Stimulated activated CD4-positive, alpha-beta T cell treated with anti-CD3 and anti-CD28 coated beads, Interleukin-4, amount 100 ng/mL, for 1 hour (primary cell): ENCODE results near the gene ARHGAP11A.

Source experiments
- DNase-seq: peaks from one replicate; pipeline ENCODE4 v3.0.0-alpha.2; 2020

ARHGAP11A gene

DNA sequence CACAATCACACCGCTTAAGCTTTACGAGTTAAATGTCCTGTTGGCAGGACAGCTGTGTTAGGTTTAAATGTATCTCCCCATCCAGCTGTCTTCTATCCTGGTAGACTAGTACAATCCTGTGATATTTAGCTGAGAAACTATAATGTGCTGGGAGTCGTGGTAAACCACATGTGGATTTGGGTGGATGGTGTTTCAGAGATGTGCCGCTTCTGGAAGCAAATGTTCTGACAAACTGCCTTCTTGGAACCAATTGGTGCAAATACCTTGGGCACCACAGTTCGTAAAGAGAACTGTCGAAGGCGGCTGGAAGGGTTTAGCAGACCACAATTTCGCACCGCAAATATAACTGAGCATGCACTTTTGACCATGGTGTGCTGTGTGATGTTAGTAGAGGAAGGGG, 41.2 kb downstream of the ARHGAP11A start:
- no peak for DNase-seq

DNA sequence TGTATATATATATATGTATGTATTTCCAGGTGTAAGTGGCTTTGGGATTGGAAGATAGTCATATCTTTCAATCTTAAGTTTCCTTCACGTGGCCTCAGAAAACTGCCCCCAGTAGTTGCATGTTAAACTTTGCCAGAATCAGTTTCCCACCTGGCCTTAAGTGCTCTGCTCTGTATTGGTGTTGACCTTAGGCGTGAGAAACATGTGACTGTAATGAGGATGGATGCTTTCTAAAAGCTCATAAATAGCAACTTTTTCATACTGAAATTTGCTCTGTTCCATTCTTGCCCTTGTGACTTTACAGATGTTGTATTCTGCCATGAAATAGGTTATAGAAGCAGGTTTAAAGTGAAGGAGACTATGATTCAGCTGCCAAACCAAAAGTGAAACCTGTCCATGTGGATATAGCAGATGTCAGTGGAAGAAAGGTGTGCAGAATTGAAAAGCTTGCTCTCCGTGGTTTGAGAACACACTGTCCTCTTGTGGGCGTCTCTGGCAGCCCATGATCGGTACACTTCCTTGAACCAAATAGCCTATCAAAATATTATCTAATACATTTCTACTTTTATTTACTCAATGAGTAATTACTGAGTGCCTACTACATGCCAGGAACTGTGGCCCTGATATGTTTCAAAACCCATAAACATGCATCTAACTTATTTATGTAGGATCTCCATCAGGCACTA, 42.0 kb downstream of the ARHGAP11A start:
- DNase-seq, result no peak

DNA sequence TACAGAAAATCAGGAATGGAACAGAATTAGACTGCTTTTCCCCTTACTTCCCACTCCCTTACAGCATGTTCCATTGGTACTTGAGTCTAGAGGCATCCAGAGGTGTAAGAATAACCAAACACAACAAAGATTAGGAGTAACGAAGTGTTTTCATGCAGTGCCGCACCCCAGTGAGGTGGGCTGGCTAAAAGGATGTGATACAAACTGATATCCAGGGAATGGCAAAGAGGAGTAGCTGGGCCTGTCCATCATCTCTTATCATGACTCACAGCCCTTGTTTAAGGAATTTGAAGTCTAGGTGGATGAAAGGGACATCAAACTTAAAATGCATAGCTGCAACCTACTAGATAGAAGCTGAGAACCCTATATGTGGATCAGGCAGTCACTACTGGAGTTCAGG, 42.6 kb downstream of the ARHGAP11A start:
- DNase-seq, result no peak

DNA sequence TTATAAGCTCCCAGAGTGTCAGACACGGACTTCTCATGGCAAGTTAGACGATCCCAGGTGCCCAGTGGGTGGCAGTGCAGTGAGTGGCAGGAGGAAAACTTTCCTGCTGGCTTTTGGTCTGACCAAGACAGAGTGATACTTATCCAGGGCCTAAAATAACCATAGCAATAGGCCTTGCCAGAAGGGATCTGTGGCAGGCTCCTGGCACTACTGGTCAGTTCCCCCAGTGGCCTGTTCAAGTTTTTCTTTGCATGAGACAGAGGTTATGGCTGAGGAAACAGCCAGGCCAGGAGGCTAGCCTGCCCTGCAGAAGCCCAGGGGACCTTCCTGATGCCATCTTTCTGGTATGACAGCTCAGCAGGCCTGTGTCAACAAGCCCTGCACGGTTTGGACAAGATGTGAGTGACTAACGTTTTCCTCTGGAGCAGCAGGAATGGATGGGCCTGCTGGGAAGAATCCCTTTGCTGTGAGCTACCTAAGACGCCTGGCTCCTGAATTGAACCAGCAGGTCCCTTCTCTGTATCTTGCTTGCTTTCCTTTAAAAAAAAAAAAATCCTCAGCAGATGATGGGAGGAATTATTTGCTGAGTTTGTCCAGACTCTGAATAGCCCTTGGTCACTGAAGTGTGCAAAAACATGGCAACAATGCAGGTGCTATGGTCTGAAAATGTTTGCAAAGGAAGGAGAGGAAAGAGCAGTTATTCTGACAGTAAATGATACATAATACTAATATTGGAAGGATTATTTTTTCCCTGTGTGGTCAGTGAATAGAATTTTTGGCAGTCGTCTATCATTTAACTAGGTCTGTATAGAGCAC, 44.2 kb downstream of the ARHGAP11A start:
- DNase-seq, result no peak

DNA sequence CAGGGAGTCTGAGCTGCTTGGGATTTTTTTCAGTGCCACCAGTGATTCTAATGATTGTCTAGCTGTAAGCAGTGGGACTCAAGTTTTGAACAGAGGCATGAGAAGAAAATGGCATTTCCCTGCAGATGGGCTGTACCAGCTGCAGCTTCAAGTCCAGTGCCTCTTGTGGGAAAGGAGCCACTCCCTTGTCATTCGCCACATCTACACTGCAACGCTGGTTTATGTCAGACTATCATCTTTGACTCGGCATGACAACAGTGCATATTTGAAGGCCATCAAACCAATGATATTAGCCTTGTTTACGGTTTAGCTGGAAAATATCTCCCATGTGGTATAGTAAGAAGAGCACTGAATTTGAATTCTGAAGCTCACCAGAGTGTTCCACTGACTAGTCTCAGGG, 48.4 kb downstream of the ARHGAP11A start:
- DNase-seq, result no peak

DNA sequence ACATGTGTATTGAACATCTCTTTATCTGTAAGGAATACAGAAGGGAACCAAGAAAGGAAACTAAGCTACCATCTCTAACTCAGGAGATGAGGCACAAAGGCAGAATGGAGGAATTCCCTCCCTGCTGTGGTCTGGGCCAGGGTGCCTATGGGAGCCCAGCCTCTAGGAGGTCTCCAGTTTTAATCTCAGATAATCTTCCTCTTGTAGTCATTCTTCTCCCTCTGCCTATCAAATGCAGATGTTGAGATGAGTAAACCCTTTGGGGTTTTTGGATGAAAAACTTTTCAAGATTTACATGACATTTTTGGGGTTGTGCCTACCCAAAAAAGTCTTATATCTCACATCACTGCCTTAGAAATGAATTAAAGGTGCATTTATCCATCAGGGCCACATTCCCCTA, 49.5 kb downstream of the ARHGAP11A start:
- DNase-seq, result no peak

DNA sequence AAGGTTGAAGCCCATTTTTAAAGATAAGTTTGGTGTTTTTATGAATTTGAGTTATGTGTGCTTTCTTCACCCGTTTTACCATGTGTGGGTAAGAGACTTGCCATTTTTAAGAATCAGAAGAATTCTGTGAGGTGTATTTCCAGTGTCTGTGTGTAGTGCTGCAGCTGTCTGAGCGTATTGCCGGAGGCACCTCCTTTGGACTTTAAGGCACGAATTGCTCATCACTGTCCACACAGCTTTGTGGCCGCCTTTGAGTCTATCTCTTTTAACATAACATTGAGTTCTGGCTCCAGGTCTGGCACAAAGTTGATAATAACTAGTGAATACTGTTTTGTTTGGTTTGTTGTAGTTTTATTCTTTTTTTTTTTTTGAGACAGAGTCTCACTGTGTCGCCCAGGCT, 52.0 kb downstream of the ARHGAP11A start:
- DNase-seq, result no peak

DNA sequence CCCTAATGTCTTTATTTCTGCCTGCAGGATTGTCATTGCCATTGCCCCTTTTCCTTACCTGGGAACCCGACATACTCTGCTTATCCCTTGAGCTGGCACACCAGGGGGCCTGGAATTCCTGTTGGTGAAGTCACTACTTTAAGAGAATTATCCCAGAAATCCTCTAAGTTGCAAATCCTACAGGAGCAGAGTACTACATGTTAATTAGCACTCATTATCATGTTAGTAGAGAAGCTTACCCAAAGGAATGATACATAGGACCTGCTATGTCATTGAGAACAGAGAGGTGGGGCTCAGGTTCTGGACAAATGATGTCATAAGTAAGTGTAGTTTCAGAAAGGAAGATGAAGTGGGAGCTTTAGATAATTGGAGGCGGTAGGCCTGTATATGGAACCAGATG, 53.6 kb downstream of the ARHGAP11A start:
- no peak for DNase-seq

DNA sequence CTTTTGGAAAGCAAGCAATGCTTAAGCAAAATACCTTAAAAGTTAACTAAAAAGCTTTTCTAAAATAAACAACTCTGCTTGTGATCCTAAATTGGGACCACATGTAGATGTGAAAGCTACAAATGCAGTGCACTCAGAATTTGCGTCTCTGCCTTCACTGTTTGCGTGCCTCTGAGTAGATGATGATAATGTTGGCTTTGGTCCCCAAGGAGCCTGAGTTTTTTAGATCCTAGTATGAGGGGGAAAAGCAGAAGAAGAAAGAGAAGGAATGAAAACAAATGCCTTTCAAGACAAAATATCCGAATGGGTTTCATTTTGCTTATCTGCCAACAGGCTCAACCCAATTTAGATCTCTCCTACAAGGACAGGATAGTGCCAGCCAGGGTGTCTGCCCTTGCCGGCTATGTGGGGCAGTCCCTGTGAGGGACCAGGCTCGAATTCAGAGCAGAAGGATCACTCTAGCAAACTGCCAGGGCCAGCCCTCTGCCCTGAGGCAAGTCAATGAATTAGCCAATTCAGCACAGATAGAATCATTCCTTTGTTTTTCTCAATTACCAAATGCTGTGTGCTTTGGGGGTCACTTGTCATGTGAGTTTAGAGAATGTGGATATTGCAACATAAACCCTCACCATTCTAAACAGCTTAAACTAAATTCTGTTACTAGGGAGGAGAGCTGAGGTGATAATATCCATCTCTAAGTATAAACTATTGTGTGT, 54.8 kb downstream of the ARHGAP11A start:
- no peak for DNase-seq

DNA sequence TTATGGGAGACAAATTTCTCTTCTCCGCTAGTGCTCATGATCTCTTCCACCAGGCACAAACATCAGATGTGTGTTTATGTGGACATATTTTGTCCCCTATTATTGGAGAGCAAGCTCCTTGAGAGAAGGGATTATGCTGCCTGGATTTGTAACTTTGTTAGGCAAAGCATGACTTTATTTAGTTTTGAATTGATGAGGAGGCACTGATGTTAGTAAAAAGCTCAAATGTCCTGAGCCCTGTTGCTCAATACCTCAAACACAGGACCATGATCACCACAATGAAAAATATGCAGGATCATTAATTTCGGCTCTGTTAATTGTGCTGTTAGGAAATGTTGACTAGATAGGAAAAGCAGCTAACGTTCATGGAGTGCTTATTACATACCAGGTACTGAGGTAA, 55.3 kb downstream of the ARHGAP11A start:
- no peak for DNase-seq

DNA sequence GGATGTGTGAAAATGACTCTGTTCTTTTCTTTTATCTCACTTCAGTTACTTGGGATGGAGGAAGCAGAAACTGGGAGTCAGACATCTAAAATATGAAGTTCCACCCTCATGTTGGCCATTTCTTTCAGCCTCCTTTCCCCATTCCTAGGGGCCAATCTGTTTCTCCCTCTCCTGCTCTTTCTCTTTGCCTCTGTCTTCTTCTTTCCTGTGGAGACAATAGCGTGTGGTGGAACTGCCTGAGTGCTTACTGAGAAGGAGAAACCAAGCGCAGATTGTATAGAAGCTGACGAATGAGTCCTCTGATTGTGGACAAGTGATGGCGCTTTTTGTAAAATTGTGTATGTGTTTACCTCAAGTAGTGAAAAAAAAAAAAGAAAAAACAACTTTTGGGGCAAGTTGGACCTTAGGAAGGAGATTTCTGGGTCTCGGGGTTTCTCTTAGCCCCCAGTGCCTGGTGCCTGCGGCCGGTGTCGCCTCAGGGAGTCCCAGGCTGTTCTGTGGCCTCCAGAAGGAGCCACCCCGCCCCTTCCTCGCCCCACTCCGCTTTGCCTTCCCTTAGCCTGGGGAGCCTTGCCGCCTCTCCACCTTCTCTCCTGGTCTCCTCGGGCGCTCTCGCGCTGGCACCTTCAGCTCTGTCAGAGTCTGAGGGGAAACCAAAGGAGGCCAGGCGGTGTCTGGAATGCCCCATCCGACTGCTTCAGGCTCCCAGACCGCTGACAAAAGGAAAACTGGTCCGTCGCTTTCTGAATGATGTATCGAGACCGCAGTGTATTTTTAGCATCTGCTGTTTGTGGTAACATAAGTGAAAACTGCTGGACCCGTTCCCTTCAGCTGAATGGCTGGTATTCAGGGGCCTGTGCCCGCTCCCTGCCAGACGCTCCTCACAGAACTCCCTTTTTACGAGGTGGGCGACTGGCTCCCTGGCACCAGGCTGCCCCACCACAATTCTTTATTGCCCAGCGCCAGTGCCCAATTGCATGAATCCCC, 56.3 kb downstream of the ARHGAP11A start:
- no peak for DNase-seq

DNA sequence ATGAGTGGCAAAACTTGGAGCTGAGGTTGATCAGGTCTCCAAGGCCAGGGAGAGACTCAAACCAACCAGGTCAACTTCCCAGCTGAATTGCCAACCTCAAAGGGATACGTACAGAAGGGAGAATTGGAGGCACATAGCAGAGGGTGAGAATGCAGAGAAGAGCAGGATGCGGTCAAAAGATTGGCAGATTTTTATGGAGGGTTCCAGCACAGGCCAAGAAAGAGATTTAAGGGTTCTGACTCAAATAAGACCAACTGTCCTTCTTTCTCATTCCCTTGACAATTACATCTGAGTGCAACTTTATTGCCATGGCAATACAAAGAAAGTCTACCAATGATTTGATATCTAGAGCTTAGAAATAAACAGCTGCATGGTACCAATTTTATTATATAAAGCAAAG, 59.4 kb downstream of the ARHGAP11A start:
- no peak for DNase-seq

DNA sequence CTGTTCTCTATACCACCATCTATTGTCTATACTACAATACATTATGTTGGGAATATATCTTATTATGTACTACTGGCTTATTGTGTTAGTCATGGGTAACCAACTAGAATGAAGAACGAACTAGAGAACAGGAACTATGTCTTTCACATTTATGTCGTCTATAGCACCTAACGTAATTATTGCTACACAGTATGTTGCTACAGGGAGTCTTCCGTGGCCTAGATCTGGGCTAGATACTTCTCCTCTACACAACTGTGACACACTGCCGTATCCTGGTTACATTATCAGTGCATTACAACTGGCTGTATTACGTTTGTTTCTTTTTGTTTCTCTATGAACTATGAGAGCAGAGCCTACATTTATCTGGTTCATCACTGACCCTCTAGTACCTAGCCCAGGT, 60.2 kb downstream of the ARHGAP11A start:
- no peak for DNase-seq

DNA sequence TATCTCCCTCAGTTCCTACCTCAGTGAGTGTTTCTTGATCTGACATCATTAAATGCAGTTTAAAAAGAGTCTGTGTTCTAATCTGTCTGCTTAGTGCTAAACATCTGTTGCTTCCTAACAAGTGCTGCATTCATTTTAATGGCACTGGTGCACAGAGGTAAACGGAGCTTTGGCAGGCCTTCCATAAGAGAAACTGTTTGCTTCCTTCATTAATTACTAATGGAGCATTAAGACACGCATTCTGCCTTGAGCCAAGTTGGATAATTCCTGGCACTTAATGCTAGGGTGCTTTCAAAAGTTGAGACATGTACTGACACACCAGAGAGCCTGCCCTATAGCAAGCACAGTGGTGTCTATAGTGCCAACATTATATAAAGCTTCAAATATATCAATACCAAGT, 60.9 kb downstream of the ARHGAP11A start:
- DNase-seq, result no peak

DNA sequence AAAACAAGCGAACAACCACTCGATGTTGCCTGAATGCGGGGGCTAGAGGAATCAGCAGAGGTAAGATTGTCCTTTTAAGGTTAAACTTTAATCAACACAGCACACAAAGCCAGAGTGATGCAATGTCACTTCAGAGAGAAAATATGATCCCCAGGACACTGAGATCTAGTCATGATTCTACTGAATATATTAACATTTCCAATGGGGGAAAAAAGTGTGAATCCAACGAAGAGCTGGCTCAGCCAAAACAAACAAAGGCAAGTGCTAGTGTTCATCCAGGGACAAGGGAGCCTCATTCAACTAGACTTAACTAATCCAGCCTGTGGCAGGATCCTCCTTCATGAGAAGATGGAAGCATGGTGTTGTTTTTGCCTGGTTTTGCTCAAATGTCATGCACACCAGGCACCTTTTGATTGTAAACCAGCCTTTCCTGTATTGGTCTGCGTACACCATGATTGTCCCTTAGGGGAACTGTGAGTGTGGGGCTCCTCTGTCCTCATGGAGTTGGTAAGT, 62.0 kb downstream of the ARHGAP11A start:
- no peak for DNase-seq

DNA sequence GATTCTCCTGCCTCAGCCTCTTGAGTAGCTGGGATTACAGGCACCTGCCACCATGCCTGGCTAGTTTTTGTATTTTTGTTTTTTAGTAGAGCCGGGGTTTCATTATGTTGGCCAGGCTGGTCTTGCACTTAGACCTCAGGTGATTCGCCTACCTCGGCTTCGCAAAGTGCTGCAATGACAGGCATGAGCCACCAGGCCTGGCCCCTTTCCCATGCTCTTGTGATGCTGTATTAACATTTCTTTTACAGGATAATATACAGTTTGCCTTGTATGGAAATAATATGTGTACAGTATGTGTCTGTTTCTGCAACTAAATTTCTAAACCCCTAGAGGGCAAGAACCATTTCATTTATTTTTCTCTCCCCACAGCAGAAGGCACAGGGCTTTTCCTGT, 64.0 kb downstream of the ARHGAP11A start:
- DNase-seq, result no peak

DNA sequence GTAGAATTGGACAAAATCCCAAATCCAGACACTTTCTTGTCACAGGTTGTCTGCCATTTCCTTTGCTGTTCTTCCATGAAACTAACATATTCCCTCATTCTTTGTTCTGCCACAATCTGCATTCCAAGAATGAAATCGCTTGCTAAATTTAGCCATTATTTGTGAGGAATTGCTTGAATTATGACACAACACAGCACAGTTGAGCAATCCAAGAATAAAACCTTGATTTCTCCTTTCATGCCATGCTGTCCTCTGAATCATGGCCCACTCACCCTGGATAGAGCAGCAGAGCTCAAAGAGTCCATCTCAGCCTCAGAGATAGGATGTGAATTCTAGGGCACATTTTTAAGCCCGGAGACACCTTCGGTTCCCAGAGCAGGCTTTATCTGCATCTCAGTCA, 67.3 kb downstream of the ARHGAP11A start:
- DNase-seq, result no peak

DNA sequence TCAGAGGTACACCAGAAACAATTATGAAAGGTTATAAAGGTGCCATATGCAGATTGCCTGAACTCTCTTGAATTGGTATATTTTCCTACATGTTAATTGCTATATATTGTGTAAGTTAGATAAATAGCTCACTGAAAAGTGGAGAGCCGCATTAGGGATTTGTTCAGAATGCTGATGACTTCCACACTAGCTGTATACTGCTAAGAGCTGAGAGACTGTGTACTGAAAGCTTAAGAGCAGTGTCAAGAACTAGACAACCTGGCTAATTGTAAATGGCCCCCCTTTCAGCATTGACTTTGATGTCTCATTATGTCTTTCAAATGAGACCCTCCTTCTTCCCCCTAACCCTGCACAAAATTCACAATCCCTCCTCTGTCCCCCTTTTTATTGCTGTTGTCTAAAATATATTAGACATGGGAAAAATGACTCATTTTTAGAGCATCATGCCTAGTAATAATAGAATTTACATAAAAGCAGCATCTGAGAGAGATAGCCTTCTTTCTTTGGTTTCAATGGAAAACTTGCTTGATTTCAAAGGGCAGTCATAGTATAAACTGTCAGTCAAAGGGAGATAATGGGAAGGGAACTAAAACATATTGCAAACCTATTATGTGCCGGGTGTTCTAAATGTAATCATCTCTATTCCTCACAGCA, 67.8 kb downstream of the ARHGAP11A start:
- no peak for DNase-seq

DNA sequence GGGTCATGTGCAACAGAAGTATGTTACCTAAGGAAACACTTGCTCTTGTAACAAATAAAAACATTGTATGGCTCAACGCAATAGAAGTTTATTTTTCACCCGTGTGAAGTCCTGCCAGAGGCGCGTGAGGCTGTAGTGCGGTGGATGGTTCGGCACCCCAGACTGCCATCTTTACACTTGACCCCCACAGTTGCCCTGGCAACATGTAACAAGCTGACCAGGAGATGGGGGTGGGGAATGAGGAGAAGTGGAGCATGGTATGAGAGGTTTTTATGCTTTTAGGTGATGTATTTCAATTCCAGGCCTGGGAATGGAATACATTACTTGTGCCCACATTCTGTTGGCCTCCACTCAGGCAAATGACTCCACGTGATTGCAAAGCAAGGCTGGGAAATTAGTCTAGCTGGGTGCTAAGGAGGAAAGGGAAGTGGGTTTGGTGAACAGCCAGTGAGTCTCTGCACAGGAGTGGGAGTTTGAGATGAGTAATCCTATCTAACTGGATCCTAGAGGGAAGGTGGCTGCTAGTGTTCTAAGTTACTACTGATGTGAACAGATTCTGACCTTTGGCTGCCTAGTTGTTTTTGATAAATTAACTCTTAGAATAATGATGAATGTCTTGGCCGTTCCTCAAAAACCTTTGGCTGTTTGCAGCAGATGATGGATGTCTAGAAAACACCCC, 68.7 kb downstream of the ARHGAP11A start:
- DNase-seq, result no peak

DNA sequence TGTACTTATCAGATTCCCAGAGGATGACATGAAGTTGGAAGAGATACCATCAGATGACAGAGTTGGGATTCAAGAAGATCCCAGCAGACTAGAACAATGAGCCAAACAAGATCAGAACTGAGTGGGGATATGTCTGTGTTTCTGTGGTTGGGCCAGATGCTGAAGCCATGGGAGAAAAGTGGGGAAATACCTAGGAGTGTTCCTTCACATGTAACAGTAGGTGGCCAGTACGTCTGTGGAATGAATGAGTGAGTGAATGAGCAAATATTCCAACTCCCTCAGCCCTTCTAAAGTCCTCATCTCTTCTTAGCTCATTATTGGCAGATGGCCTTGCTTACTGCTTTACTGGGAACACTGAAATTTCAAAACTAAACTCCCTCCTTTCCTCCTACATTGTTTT, 70.3 kb downstream of the ARHGAP11A start:
- DNase-seq, result no peak

DNA sequence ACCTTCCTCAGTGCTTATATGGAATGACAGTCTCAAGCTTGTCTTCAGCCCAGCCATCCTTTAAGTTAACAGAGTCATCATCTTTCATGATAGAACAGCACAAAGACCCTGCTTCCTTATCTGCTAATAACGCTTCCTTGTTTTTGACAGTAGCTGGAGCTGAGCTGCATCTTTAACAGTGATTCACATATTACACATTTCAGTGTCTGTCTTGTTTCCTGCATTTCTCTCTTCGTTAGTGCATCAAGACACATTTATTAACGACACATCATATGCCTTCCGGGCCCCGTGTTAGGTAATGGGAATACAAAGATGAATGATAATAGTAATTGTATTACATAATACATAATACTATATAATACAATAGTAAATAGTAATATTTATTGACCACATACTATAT, 72.3 kb downstream of the ARHGAP11A start:
- no peak for DNase-seq
